VCaP (cell line): Measurements from ENCODE around the gene IRF6.

ENCODE experiments used
- H3K27ac ChIP-seq: fragments of 450-650 bp; 2 replicates; pipeline ENCODE4 v1.5.1; 2017
- CTCF ChIP-seq: fragments of 450-650 bp; conservative IDR thresholded peaks from 2 replicates; pipeline ENCODE4 v1.5.1; 2017; ENCODE audit warnings: mild to moderate bottlenecking, moderate library complexity

Gene IRF6

DNA sequence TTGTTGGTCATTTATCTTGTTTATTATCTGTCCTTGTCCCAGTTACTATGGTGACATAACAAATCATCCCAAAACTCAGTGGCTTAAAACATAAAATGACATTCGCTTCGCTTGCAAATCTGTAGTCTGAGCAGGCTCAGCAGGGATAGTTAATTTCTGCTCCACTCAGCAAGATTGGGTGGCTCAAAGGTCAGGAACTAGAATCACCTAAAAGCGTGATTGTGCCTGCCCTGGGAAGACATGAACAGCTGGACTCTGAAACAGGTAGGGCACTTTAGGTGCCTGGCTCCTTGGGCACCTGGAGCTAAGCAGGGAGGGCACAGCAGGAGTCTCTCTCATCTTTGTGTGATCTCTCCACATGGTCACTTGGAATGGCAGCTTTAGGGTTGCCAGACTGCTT lies 64.7 kb downstream of the IRF6 start:
- H3K27ac ChIP-seq: no peak overlapping the region

DNA sequence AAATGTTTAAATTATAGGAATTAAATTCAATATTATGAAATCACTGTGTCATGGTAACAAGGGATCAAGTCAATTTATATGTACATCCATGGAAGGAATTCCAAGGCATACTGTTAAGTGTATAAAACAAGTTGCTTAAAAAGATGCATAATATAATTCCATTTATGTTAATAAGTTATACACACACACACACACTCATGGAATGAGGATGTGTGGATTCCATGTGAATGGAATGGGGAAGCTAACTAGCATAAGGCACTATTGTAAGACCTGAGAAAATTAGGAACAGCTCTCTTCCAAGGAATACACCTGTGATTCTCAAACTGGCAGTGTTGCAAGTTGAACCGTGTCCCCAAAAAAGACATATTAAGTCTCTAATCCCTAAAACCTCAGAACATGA lies 67.7 kb downstream of the IRF6 start:
- TF ChIP-seq CTCF: no peak
- H3K27ac ChIP-seq: no peak overlapping the region

More for the DNA sequence above, 64.7 kb downstream of the IRF6 start:
- TF ChIP-seq CTCF: no peak

- TF ChIP-seq CTCF: no peak
Observed at GRCh38 chr1:209737118-209737505, 68.8 kb downstream of the IRF6 start.

DNA sequence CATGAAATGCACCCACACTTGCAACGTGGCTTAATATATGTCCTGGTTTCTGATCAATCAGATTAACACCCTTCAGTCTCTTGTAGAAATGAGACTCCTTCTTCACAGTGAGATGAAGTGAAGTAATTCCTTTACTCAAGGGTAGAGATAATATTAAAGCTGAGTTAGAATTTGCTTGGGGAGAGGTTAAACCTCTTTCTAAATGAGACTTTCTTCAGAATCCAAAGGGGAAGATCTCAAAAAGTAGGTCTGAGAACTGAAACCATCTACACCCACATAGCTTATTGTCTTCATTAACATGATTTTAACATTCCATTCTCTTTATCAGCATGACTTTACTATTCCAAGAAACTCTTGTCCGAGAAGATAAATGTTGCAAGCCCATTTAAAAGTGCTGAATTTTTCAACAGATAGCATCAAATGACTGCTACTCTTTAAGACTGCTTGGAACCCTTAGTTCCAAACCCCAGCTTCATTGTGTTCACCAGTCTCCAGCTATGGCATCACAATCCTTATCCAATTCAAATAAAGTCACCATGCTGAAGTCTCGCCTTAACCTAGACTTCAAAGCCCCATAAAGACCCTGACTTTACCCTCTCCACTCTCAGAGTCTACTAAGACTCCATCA lies 69.3 kb downstream of the IRF6 start:
- H3K27ac ChIP-seq: no peak overlapping the region
- no peak for TF ChIP-seq CTCF

More at GRCh38 chr1:209737118-209737505, 68.8 kb downstream of the IRF6 start:
- no peak overlapping the region for H3K27ac ChIP-seq
